Fibroblast of lung (primary cell): ENCODE results near the gene KHK.

Experiments
- CTCF ChIP-seq, 2 donors: IDR thresholded peaks in 1 of 2; conservative IDR thresholded peaks in 1 of 2; 1 replicate in 1 of 2; 2 replicates in 1 of 2; pipeline ENCODE4 v1.5.1; 2011 to 2012; ENCODE audit warnings: low read length in 2 of 2, control low read depth in 1 of 2, inconsistent platforms in 1 of 2, low read depth in 1 of 2, mild to moderate bottlenecking in 1 of 2
- EZH2 ChIP-seq: IDR thresholded peaks from 2 replicates; pipeline ENCODE4 v1.5.1; 2012; ENCODE audit warnings: low read length, control low read depth, mild to moderate bottlenecking; ENCODE audit errors: missing control alignments

GRCh38 chr2:27105981-27106380, 19.4 kb downstream of the KHK start:
- TF ChIP-seq CTCF (conservative IDR thresholded peaks at IDR 0.05 in 1 of 2, IDR thresholded peaks at IDR 0.05 in 1 of 2; ENCODE audit: low read depth in 1 of 2, low read length in 2 of 2) (no peak), EZH2 (no peak)
